ENCODE results near the gene KLHL3.
A peak's percentile ranks its signal among the peaks of the same experiment; 100 is the strongest.

Gene KLHL3

GRCh38 chr5:137700282-137700680 lies 35.6 kb downstream of the KLHL3 start:
- no peak overlapping the region for H3K4me3 ChIP-seq (ENCODE audit: low read depth, low read length)
- TF ChIP-seq, protein P1, sequence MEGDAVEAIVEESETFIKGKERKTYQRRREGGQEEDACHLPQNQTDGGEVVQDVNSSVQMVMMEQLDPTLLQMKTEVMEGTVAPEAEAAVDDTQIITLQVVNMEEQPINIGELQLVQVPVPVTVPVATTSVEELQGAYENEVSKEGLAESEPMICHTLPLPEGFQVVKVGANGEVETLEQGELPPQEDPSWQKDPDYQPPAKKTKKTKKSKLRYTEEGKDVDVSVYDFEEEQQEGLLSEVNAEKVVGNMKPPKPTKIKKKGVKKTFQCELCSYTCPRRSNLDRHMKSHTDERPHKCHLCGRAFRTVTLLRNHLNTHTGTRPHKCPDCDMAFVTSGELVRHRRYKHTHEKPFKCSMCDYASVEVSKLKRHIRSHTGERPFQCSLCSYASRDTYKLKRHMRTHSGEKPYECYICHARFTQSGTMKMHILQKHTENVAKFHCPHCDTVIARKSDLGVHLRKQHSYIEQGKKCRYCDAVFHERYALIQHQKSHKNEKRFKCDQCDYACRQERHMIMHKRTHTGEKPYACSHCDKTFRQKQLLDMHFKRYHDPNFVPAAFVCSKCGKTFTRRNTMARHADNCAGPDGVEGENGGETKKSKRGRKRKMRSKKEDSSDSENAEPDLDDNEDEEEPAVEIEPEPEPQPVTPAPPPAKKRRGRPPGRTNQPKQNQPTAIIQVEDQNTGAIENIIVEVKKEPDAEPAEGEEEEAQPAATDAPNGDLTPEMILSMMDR (conservative IDR thresholded peaks at IDR 0.05; ENCODE audit: low read depth, low read length), result no peak
- peak; percentile 53 for DNase-seq (ENCODE audit: low read depth)

DNA sequence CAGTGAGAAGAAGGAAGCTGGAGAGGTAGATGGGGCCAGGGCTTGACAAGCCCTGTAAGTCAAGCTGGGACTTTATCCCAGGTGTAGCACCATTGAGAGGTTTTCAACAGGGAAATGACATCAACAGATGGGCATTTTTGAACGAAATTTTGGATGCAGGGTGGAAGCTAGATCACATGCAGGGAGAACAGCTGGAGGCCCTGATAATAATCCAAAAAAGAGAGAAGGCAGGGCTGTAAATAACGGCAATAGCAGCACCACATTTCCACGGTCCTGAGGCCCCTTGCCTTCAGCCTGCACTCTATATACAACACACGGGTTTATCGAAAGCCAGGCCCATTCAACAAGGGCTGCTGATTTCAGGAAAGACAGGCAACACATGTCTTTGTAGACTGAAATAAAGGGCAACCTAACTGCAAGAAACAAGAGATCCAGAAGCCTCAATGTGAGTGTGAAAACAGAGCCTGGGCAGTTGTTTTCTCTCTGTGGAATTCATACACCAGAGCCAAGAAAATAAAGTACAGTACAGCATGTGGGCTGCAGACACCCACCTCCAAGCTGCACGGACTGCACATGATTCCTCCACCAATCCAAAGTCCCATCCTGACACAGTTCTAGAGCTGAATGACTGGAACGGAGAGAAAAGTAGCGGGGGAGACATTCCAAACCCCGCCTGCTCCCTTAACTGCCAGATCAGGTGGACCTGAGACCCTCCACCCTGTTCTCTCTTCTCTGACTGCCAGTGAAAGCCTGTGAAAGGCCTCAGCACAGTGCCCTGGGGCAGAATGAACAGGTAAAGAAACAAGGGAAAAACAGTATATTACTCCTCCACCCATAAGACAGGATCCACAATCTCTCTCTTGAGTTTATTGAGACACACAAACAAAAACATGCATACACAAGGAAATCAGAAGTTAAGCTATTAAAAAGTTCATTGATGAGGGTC lies 36.3 kb downstream of the KLHL3 start:
- TF ChIP-seq, protein P1 (conservative IDR thresholded peaks at IDR 0.05; ENCODE audit: low read depth, low read length), result no peak
- peak; percentile 70 for DNase-seq (ENCODE audit: low read depth)

GRCh38 chr5:137696481-137696880 lies 39.4 kb downstream of the KLHL3 start:
- H3K4me3 ChIP-seq (ENCODE audit: low read depth, low read length), result no peak overlapping the region
- TF ChIP-seq, protein P1 (conservative IDR thresholded peaks at IDR 0.05; ENCODE audit: low read depth, low read length), result no peak
- peak; percentile 13 for DNase-seq (ENCODE audit: low read depth)

More for the DNA sequence above, 36.3 kb downstream of the KLHL3 start:
- H3K4me3 ChIP-seq (ENCODE audit: low read depth, low read length), result no peak overlapping the region

DNA sequence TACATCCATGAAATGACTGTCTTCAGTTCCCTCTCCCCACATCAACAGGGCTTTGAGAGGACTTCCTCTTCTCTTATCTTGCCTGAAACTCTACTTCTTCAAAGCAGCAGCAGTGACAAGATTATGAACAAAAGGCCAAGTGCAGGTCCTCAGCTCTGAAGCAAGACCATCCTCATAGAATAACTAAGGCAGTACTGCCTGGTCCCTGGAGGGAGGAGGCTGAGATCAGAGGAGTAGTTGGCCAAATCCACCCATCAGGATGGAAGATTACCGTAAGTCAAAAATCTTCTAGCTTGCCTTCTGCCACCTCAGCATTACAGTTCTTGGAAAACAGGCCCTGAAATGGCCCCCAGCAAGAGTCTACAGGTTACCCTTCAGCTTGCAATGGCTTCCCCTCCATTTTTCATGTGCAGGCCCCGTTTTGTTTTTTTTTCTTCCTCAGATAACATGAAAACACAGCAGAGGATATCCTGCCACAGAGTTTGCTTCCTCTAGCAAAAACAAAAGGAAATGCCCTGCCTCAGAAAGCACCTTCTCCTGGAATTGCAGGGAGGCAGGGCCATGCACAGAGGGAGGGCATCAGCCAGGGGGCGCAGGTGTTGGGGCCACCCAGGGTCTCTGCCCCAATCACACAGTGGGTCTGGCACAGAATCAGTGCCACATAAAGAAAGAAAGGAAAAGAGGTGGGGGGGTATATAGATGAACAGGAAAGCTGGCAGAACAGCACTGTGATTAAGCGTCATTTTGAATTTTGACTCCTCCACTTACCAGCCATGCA lies 40.0 kb downstream of the KLHL3 start:
- no peak for DNase-seq (ENCODE audit: low read depth)
- no peak overlapping the region for H3K4me3 ChIP-seq (ENCODE audit: low read depth, low read length)
- TF ChIP-seq, protein P1 (conservative IDR thresholded peaks at IDR 0.05; ENCODE audit: low read depth, low read length), result peak; percentile 8

DNA sequence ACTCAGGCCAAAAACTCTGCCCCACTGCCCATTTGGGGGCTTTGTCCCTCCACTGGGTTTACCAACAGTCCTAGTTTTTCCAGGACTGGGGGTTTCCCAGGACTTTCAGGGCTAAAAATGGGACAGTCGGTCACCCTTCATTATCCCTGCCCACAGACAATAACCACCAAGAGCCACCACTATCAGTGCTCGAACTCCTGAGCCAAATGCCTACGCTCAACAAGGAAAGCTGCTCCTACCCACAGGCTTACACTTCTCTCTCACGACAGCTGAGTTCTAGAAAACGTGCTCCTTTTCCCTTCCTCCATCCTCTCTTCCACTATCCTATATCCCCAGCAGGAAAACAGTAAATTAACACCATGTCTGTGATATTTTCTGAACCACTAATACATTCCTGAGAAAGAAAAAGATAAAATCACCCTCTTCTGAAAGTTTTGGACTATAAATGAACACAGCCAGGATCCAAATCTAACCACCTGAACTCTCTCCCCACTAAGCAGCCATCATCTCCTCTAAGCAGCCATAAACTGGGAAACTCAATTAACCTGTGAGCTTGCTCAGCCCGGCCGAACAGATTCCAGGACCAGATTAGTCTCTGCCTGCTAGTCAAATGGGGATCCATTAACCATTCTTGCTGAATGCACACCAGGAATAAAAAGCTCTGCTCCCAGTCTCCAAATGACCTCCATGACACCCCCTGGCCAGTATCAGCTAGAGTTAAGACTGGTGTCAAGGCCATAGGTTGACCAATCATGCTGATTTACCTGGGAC lies 41.8 kb downstream of the KLHL3 start:
- H3K4me3 ChIP-seq (ENCODE audit: low read depth, low read length), result no peak overlapping the region
- no peak for DNase-seq (ENCODE audit: low read depth)
- TF ChIP-seq, protein P1 (conservative IDR thresholded peaks at IDR 0.05; ENCODE audit: low read depth, low read length), result no peak

DNA sequence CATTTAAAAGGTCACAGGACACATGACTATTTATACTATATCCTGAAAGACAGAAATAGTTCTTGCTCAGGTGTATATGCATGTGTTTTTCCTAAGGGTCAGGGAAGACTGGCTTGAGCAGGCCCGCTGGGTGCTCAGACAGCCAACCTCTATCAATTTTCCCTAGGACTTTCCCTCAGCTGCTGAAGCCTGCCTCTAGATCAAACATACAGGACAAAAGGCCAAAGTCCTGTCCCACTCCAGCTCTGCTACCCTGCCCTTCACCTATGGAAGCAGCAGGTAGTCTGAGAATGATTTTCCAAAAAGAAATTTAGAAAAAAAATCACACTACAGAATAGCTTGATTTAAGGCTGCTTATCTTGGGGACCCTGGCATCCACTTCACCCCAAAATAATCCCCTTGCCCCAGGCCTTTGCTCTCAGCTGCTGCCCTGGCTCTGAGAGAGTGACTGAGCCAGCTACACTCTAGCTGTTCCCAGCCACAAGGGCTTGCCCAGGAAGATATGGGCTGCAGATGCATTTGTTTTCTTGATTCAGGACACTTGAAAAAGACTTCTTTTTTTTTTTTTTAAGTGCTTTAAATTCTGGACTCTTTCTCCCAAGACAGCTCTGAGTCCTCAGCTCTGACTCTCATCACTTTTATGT lies 42.5 kb downstream of the KLHL3 start:
- H3K4me3 ChIP-seq (ENCODE audit: low read depth, low read length), result no peak overlapping the region
- TF ChIP-seq, protein P1 (conservative IDR thresholded peaks at IDR 0.05; ENCODE audit: low read depth, low read length), result no peak
- no peak for DNase-seq (ENCODE audit: low read depth)

Measured in choroid plexus epithelial cell (primary cell).